HEK293 (cell line): ENCODE results near the gene PDE11A.

Experiments
- CTCF ChIA-PET: fragments of 350-600 bp; formaldehyde crosslinking; extraction: SDS; loops from one replicate; lab custom pipeline; 2021; ENCODE audit warnings: antibody characterized with exemption; lab: Yijun Ruan, JAX
- POLR2A ChIA-PET: fragments of 300-600 bp; formaldehyde crosslinking; extraction: SDS; loops from one replicate; lab custom pipeline; 2020; ENCODE audit warnings: antibody characterized with exemption, inconsistent platforms; lab: Yijun Ruan, JAX
- H3K27ac ChIP-seq: fragments of 200-500 bp; sonication (Bioruptor generic); 2 replicates; pipeline ENCODE4 v1.5.1; 2014; ENCODE audit warnings: low read depth, low read length, control low read depth, inconsistent platforms; ENCODE audit errors: extremely low read depth
- H3K36me3 ChIP-seq, 2 experiments: fragments of 200-500 bp in 1 of 2; sonication (Bioruptor generic) in 1 of 2; 1 replicate in 1 of 2; 2 replicates in 1 of 2; pipeline ENCODE4 v1.5.1; 2014 to 2017; ENCODE audit warnings: inconsistent platforms in 2 of 2, low read length in 2 of 2; ENCODE audit not compliant: control insufficient read depth in 2 of 2, insufficient read depth in 1 of 2
- H3K4me1 ChIP-seq: fragments of 200-500 bp; sonication (Bioruptor generic); 2 replicates; pipeline ENCODE4 v1.5.1; 2014; ENCODE audit warnings: mild to moderate bottlenecking, low read length, inconsistent platforms; ENCODE audit not compliant: control insufficient read depth, insufficient read depth
- H3K4me3 ChIP-seq: 2 replicates; pipeline ENCODE4 v1.5.1; 2011; ENCODE audit warnings: low read depth, mild to moderate bottlenecking, control low read depth, low read length, moderate library complexity
- H3K9me3 ChIP-seq: fragments of 200-500 bp; sonication (Bioruptor generic); 2 replicates; pipeline ENCODE4 v1.5.1; 2014; ENCODE audit warnings: low read depth, low read length, inconsistent platforms; ENCODE audit not compliant: control insufficient read depth, insufficient read depth
- PRDM10 ChIP-seq: fragments of 450-650 bp; formaldehyde crosslinking; IDR thresholded peaks from 2 replicates; pipeline ENCODE4 v1.5.1; 2016; ENCODE audit warnings: missing biosample characterization, missing genetic modification characterization
- PRDM4 ChIP-seq: fragments of 450-650 bp; formaldehyde crosslinking; IDR thresholded peaks from 2 replicates; pipeline ENCODE4 v1.5.1; 2017; ENCODE audit warnings: missing biosample characterization, missing genetic modification characterization
- SCRT2 ChIP-seq: fragments of 450-650 bp; formaldehyde crosslinking; IDR thresholded peaks from 2 replicates; pipeline ENCODE4 v1.5.1; 2016; ENCODE audit warnings: missing biosample characterization, missing genetic modification characterization
- TSHZ1 ChIP-seq: fragments of 450-650 bp; formaldehyde crosslinking; IDR thresholded peaks from 2 replicates; pipeline ENCODE4 v1.5.1; 2016; ENCODE audit warnings: missing biosample characterization, missing genetic modification characterization, borderline replicate concordance
- YY2 ChIP-seq: fragments of 450-650 bp; formaldehyde crosslinking; IDR thresholded peaks from 2 replicates; pipeline ENCODE4 v1.5.1; 2016; ENCODE audit warnings: missing biosample characterization, missing genetic modification characterization
- ZBTB7A ChIP-seq: fragments of 450-650 bp; formaldehyde crosslinking; IDR thresholded peaks from 2 replicates; pipeline ENCODE4 v1.5.1; 2016; ENCODE audit warnings: low read depth, missing biosample characterization, missing genetic modification characterization
- ZBTB8A ChIP-seq: fragments of 450-650 bp; formaldehyde crosslinking; IDR thresholded peaks from 2 replicates; pipeline ENCODE4 v1.5.1; 2016; ENCODE audit warnings: missing biosample characterization, missing genetic modification characterization
- ZFP41 ChIP-seq: fragments of 450-650 bp; formaldehyde crosslinking; IDR thresholded peaks from 2 replicates; pipeline ENCODE4 v1.5.1; 2016; ENCODE audit warnings: missing biosample characterization, missing genetic modification characterization, borderline replicate concordance
- ZNF23 ChIP-seq: fragments of 450-650 bp; formaldehyde crosslinking; IDR thresholded peaks from 2 replicates; pipeline ENCODE4 v1.5.1; 2016; ENCODE audit warnings: missing biosample characterization, missing genetic modification characterization, borderline replicate concordance
- ZNF248 ChIP-seq: fragments of 450-650 bp; formaldehyde crosslinking; IDR thresholded peaks from 2 replicates; pipeline ENCODE4 v1.5.1; 2017; ENCODE audit warnings: missing biosample characterization, missing genetic modification characterization
- ZNF266 ChIP-seq: fragments of 450-650 bp; formaldehyde crosslinking; IDR thresholded peaks from 2 replicates; pipeline ENCODE4 v1.5.1; 2016; ENCODE audit warnings: missing biosample characterization, missing genetic modification characterization, low read depth
- ZNF362 ChIP-seq: fragments of 450-650 bp; formaldehyde crosslinking; IDR thresholded peaks from 2 replicates; pipeline ENCODE4 v1.5.1; 2016; ENCODE audit warnings: missing biosample characterization, missing genetic modification characterization
- ZNF518A ChIP-seq: fragments of 450-650 bp; formaldehyde crosslinking; conservative IDR thresholded peaks from 2 replicates; pipeline ENCODE4 v1.5.1; 2016; ENCODE audit warnings: low read depth, missing biosample characterization, missing genetic modification characterization
- ZNF580 ChIP-seq: fragments of 450-650 bp; formaldehyde crosslinking; IDR thresholded peaks from 2 replicates; pipeline ENCODE4 v1.5.1; 2016; ENCODE audit warnings: missing biosample characterization, missing genetic modification characterization
- ZSCAN5A ChIP-seq: fragments of 450-650 bp; formaldehyde crosslinking; IDR thresholded peaks from 2 replicates; pipeline ENCODE4 v1.5.1; 2016; ENCODE audit warnings: missing biosample characterization, missing genetic modification characterization

Gene PDE11A

GRCh38 chr2:177633111-177633510, 439.5 kb downstream of the PDE11A start:
- H3K4me3 ChIP-seq = no peak overlapping the region
- POLR2A ChIA-PET = no interaction called here
- 0 out of 2 replicates have a peak, but pooled peaks have one; percentile 10 for TF ChIP-seq PRDM10
- TF ChIP-seq YY2 (tag by site-specific recombination) = no peak
- no peak for TF ChIP-seq ZSCAN5A (tag by site-specific recombination)
- TF ChIP-seq ZNF23 (tag by site-specific recombination) = no peak
- TF ChIP-seq ZBTB8A (tag by site-specific recombination) = no peak
- 0 out of 2 replicates have a peak, but pooled peaks have one; percentile 36 for TF ChIP-seq SCRT2 (tag by site-specific recombination)
- no peak for TF ChIP-seq ZNF580
- TF ChIP-seq TSHZ1 = no peak
- TF ChIP-seq, all 188 proteins: peak for 2
- Histone ChIP-seq H3K4me1 (no peaks in the 10 kb centered on the region), H3K9me3 (no peaks in the 10 kb centered on the region), H3K27ac (no peak overlapping the region), H3K36me3 (no peaks in the 10 kb centered on the region)
- CTCF ChIA-PET = interaction anchor here (0.5 kb wide), 3 partner anchors 239 to 899 kb away, joined by 3 read pairs; no protein-coding TSS in a partner anchor

GRCh38 chr2:177631680-177632079, 440.9 kb downstream of the PDE11A start:
- Histone ChIP-seq H3K4me3 (no peak overlapping the region), H3K27ac (no peak overlapping the region), H3K9me3 (no peaks in the 10 kb centered on the region), H3K36me3 (no peaks in the 10 kb centered on the region), H3K4me1 (no peaks in the 10 kb centered on the region)
- CTCF ChIA-PET = interaction anchor here (0.9 kb wide), 1 partner anchor 27 kb away, joined by 3 read pairs; no protein-coding TSS in a partner anchor
- POLR2A ChIA-PET = no interaction called here
- TF ChIP-seq ZNF266 (tag by site-specific recombination) (no peak), ZNF518A (tag by site-specific recombination) (no peak), ZNF362 (tag by site-specific recombination) (no peak), ZBTB7A (tag by site-specific recombination) (no peak), PRDM4 (tag by site-specific recombination) (no peak), ZNF248 (tag by site-specific recombination) (no peak), ZFP41 (tag by site-specific recombination) (no peak)
